GM18858 (cell line): ENCODE measurements around the gene GDF2.

Experiments used
- ATAC-seq: cut with Tn5 transposase; IDR thresholded peaks from one replicate; pipeline ENCODE4 v1.9.1; 2021; ENCODE audit not compliant: unreplicated experiment

GDF2 gene

GRCh38 chr10:47350671-47351640 is 28.7 kb downstream of the GDF2 start:
- ATAC-seq = no peak

GRCh38 chr10:47351899-47352815 is 29.9 kb downstream of the GDF2 start:
- ATAC-seq = no peak

- no peak for ATAC-seq
Measured at GRCh38 chr10:47353351-47353750, 31.1 kb downstream of the GDF2 start.

GRCh38 chr10:47354165-47354564 is 31.9 kb downstream of the GDF2 start:
- no peak for ATAC-seq

- ATAC-seq = no peak
Measured at GRCh38 chr10:47354900-47355299, 32.6 kb downstream of the GDF2 start.

- no peak for ATAC-seq
Measured at GRCh38 chr10:47356708-47357107, 34.5 kb downstream of the GDF2 start.

GRCh38 chr10:47357131-47357582 is 34.9 kb downstream of the GDF2 start:
- ATAC-seq = no peak

- ATAC-seq = no peak
Measured at GRCh38 chr10:47357911-47358310, 35.7 kb downstream of the GDF2 start.

GRCh38 chr10:47358457-47358856 is 36.2 kb downstream of the GDF2 start:
- ATAC-seq = no peak

- ATAC-seq = no peak
Measured at GRCh38 chr10:47359101-47359500, 36.8 kb downstream of the GDF2 start.

- ATAC-seq = no peak
Measured at GRCh38 chr10:47359626-47360418, 37.6 kb downstream of the GDF2 start.

GRCh38 chr10:47360419-47361040 is 38.3 kb downstream of the GDF2 start:
- ATAC-seq = no peak

GRCh38 chr10:47361293-47361692 is 39.0 kb downstream of the GDF2 start:
- no peak for ATAC-seq

GRCh38 chr10:47362199-47362598 is 39.9 kb downstream of the GDF2 start:
- no peak for ATAC-seq

- ATAC-seq = no peak
Measured at GRCh38 chr10:47363781-47364180, 41.5 kb downstream of the GDF2 start.

- no peak for ATAC-seq
Measured at GRCh38 chr10:47364366-47364765, 42.1 kb downstream of the GDF2 start.

GRCh38 chr10:47364911-47365310 is 42.7 kb downstream of the GDF2 start:
- no peak for ATAC-seq

GRCh38 chr10:47365431-47366180 is 43.4 kb downstream of the GDF2 start:
- no peak for ATAC-seq

- no peak for ATAC-seq
Measured at GRCh38 chr10:47366181-47366631, 44.0 kb downstream of the GDF2 start.
